ENCODE data around the gene ANK2. TPM values are rescaled to one million over a fixed set of nuclear protein-coding genes. Genes with fewer than 3 reads are reported as not detected.

ANK2 gene
- polyA plus RNA-seq, 1 donor (not counting 4 experiments of a cell fraction or from before 2014, with no cell fraction given): 0.22 TPM

GRCh38 chr4:113008716-113009115 is 40.7 kb upstream of the ANK2 start:
- no peaks in the 10 kb centered on the region for H4K20me1 ChIP-seq (ENCODE audit: control insufficient read depth, extremely low read depth, insufficient read depth, low read length)
- H3K4me1 ChIP-seq (ENCODE audit: control insufficient read depth, extremely low read depth, insufficient read depth, low read length): no peaks in the 10 kb centered on the region
- H2AFZ ChIP-seq (ENCODE audit: control insufficient read depth, low read length): no peak overlapping the region
- no peak overlapping the region for H3K27ac ChIP-seq (ENCODE audit: control insufficient read depth, insufficient read depth, low read length)
- H3K36me3 ChIP-seq (ENCODE audit: control insufficient read depth in 2 of 2, extremely low read depth in 1 of 2, insufficient read depth in 2 of 2, low read length in 2 of 2): no peaks in the 10 kb centered on the region
- DNase-seq (ENCODE audit: low read depth, low spot score) (no peak), FAIRE-seq (no peak)
- dilution Hi-C loops (cut with MboI; ENCODE audit: extremely low pct_ligation_motif_present, low sequenced_read_pairs): no loop called here
- no peak overlapping the region for H3K4me2 ChIP-seq (ENCODE audit: control insufficient read depth, extremely low read depth, insufficient read depth, low read depth, low read length)
- H3K79me2 ChIP-seq (ENCODE audit: control insufficient read depth, insufficient read depth, low read length): no peaks in the 10 kb centered on the region
- TF ChIP-seq, protein P1, sequence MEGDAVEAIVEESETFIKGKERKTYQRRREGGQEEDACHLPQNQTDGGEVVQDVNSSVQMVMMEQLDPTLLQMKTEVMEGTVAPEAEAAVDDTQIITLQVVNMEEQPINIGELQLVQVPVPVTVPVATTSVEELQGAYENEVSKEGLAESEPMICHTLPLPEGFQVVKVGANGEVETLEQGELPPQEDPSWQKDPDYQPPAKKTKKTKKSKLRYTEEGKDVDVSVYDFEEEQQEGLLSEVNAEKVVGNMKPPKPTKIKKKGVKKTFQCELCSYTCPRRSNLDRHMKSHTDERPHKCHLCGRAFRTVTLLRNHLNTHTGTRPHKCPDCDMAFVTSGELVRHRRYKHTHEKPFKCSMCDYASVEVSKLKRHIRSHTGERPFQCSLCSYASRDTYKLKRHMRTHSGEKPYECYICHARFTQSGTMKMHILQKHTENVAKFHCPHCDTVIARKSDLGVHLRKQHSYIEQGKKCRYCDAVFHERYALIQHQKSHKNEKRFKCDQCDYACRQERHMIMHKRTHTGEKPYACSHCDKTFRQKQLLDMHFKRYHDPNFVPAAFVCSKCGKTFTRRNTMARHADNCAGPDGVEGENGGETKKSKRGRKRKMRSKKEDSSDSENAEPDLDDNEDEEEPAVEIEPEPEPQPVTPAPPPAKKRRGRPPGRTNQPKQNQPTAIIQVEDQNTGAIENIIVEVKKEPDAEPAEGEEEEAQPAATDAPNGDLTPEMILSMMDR (optimal IDR thresholded peaks at IDR 0.05 in 1 of 3, IDR thresholded peaks at IDR 0.05 in 1 of 3, conservative IDR thresholded peaks at IDR 0.05 in 1 of 3; ENCODE audit: extremely low read depth in 1 of 3, insufficient read depth in 2 of 3, low read length in 3 of 3): no peak
- TF ChIP-seq EZH2 (IDR thresholded peaks at IDR 0.05; ENCODE audit: low read length): no peak
- no peak overlapping the region for H3K4me3 ChIP-seq (ENCODE audit: control insufficient read depth in 2 of 3, extremely low read depth in 1 of 3, insufficient read depth in 2 of 3, low read depth in 1 of 3, low read length in 3 of 3)
- no peaks in the 10 kb centered on the region for H3K9me3 ChIP-seq (ENCODE audit: control insufficient read depth, low read depth, low read length)
- H3K9me1 ChIP-seq (ENCODE audit: control insufficient read depth, extremely low read depth, insufficient read depth, low read length): no peaks in the 10 kb centered on the region
- H3K27me3 ChIP-seq (ENCODE audit: control insufficient read depth, extremely low read depth, insufficient read depth, low read length): no peaks in the 10 kb centered on the region
- H3K9ac ChIP-seq (ENCODE audit: control insufficient read depth, extremely low read depth, insufficient read depth, low read length): no peak overlapping the region

DNA sequence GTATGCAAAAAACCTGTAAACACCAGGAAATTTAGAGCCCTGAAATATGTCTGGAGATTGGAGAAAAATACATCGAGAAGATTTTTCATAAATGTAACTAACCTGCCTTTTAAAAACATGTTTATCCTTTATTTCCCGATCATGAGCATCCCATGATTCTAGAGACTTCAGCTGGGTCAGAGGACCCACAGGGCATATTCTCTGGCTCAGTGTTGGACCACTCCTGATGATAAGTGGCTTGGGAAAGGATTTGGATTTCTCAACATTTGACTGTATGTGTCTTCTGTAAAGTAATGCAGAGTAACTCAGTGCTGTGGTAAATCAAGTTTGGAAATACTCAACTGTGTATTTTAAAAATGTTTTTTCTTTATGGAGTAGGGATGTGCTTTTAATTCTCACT is 40.0 kb upstream of the ANK2 start:
- Histone ChIP-seq H3K4me2 (ENCODE audit: control insufficient read depth, extremely low read depth, insufficient read depth, low read depth, low read length) (no peak overlapping the region), H3K9ac (ENCODE audit: control insufficient read depth, extremely low read depth, insufficient read depth, low read length) (no peak overlapping the region), H3K9me1 (ENCODE audit: control insufficient read depth, extremely low read depth, insufficient read depth, low read length) (no peaks in the 10 kb centered on the region), H4K20me1 (ENCODE audit: control insufficient read depth, extremely low read depth, insufficient read depth, low read length) (no peaks in the 10 kb centered on the region), H3K27me3 (ENCODE audit: control insufficient read depth, extremely low read depth, insufficient read depth, low read length) (no peaks in the 10 kb centered on the region), H3K4me1 (ENCODE audit: control insufficient read depth, extremely low read depth, insufficient read depth, low read length) (no peaks in the 10 kb centered on the region), H3K9me3 (ENCODE audit: control insufficient read depth, low read depth, low read length) (no peaks in the 10 kb centered on the region), H3K4me3 (ENCODE audit: control insufficient read depth in 2 of 3, extremely low read depth in 1 of 3, insufficient read depth in 2 of 3, low read depth in 1 of 3, low read length in 3 of 3) (no peak overlapping the region), H3K27ac (ENCODE audit: control insufficient read depth, insufficient read depth, low read length) (no peak overlapping the region), H2AFZ (ENCODE audit: control insufficient read depth, low read length) (no peak overlapping the region), H3K79me2 (ENCODE audit: control insufficient read depth, insufficient read depth, low read length) (no peaks in the 10 kb centered on the region), H3K36me3 (ENCODE audit: control insufficient read depth in 2 of 2, extremely low read depth in 1 of 2, insufficient read depth in 2 of 2, low read length in 2 of 2) (no peaks in the 10 kb centered on the region)
- no peak for FAIRE-seq
- TF ChIP-seq EZH2 (IDR thresholded peaks at IDR 0.05; ENCODE audit: low read length): no peak
- TF ChIP-seq, protein P1 (optimal IDR thresholded peaks at IDR 0.05 in 1 of 3, IDR thresholded peaks at IDR 0.05 in 1 of 3, conservative IDR thresholded peaks at IDR 0.05 in 1 of 3; ENCODE audit: extremely low read depth in 1 of 3, insufficient read depth in 2 of 3, low read length in 3 of 3): no peak
- dilution Hi-C loops (cut with MboI; ENCODE audit: extremely low pct_ligation_motif_present, low sequenced_read_pairs): no loop called here
- DNase-seq (ENCODE audit: low read depth, low spot score): no peak
